GM19099 (cell line): ENCODE results near the gene APBB1.

Experiments used
- POLR2A ChIP-seq: IDR thresholded peaks from 3 replicates; pipeline ENCODE4 v1.6.1; 2011; ENCODE audit warnings: low read depth; ENCODE audit not compliant: insufficient read length; ENCODE audit errors: extremely low read depth

APBB1 gene

GRCh38 chr11:6404342-6405051, 14.4 kb downstream of the APBB1 start:
- no peak for TF ChIP-seq POLR2A

- TF ChIP-seq POLR2A: no peak
Observed at GRCh38 chr11:6403539-6403938, 15.4 kb downstream of the APBB1 start.

DNA sequence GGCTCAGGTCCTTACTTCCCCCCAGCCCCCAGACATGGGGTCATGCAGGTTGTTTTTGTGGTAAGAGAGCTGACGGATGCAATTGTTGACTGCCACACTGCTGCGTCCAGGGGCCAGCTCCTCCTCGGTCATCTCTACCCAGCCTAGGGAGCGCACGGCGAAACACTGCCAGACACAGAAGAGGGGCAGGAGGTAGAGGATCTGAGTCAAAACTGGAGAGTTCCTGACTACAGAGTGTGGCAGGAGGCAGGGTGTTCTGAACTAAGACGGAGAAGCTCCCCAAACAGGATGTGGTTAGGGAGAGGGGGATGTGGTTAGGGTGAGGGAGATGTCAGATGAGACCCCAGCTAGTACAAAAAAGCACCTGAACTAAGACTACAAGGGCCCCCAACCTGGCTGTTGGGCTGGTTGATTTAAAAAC, 16.3 kb downstream of the APBB1 start:
- TF ChIP-seq POLR2A: peak; percentile 21

- no peak for TF ChIP-seq POLR2A
Observed at GRCh38 chr11:6402061-6402470, 16.8 kb downstream of the APBB1 start.

GRCh38 chr11:6401464-6401863, 17.4 kb downstream of the APBB1 start:
- no peak for TF ChIP-seq POLR2A

- TF ChIP-seq POLR2A: no peak
Observed at GRCh38 chr11:6400431-6401345, 18.2 kb downstream of the APBB1 start.

- no peak for TF ChIP-seq POLR2A
Observed at GRCh38 chr11:6397636-6398035, 21.3 kb downstream of the APBB1 start.

GRCh38 chr11:6397156-6397555, 21.7 kb downstream of the APBB1 start:
- no peak for TF ChIP-seq POLR2A

DNA sequence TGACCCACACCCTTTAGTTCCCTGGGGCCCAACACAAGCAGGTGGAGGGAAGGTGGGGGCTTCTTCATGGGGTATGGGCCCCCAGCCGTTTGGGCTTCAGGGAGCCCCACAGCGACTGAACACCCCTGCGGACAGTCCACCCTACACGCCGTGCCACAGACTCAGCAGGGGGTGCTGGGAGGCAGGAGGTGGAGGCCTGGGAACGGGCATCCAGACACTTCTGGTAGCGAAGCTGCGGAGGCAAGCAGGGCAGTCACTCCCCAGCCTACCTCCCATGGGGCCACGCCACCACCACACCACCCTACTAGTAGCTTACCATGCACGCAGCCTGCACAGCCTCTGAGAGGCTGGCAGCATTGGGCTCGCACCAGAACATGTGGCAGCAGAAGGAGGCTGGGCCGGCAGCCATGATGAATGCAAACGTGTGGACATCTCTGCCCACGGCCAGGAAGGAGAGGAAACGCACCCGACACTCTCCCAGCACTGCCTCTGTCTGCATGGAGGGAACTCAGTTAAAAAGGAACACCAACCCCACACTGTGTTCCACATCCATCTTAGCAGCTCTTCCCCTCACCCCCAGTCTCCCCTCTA, 23.3 kb downstream of the APBB1 start:
- TF ChIP-seq POLR2A: no peak

- no peak for TF ChIP-seq POLR2A
Observed at GRCh38 chr11:6393989-6394670, 24.8 kb downstream of the APBB1 start.

DNA sequence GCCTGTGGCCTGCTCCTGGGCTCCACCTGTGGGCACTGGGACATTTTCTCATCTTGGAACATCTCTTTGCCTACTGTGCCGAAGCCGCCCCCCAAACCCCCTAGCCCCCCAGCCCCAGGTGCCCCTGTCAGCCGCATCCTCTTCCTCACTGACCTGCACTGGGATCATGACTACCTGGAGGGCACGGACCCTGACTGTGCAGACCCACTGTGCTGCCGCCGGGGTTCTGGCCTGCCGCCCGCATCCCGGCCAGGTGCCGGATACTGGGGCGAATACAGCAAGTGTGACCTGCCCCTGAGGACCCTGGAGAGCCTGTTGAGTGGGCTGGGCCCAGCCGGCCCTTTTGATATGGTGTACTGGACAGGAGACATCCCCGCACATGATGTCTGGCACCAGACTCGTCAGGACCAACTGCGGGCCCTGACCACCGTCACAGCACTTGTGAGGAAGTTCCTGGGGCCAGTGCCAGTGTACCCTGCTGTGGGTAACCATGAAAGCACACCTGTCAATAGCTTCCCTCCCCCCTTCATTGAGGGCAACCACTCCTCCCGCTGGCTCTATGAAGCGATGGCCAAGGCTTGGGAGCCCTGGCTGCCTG, 27.3 kb downstream of the APBB1 start:
- TF ChIP-seq POLR2A: no peak

GRCh38 chr11:6390718-6391469, 28.0 kb downstream of the APBB1 start:
- no peak for TF ChIP-seq POLR2A

GRCh38 chr11:6389905-6390717, 28.8 kb downstream of the APBB1 start, which contains the start of gene SMPD1:
SMPD1 (plus strand) TSS chr11:6390474; CDS start chr11:6390599, 125 bp downstream.
- TF ChIP-seq POLR2A: peak; percentile 81
